MM.1S (cell line): ENCODE measurements around the gene MAP3K13.

Experiments
- CTCF ChIP-seq: fragments of 300-600 bp; sonication (generic); IDR thresholded peaks from 2 replicates; pipeline ENCODE4 v1.5.1; 2016; ENCODE audit warnings: antibody characterized with exemption, low read length, mixed read lengths
- EZH2 ChIP-seq: fragments of 300-600 bp; sonication (generic); optimal IDR thresholded peaks from 2 replicates; pipeline ENCODE3; 2017; ENCODE audit warnings: low read depth, mild to moderate bottlenecking, antibody characterized with exemption, low read length, mixed read lengths

- TF ChIP-seq EZH2 (no peak), CTCF (no peak)
Observed at GRCh38 chr3:185366913-185367312, 4.0 kb downstream of the MAP3K13 start.
